OCI-LY1 (cell line): Measurements from ENCODE around the gene SPATA1.
A peak's percentile ranks its signal among the peaks of the same experiment; 100 is the strongest.
"Not testable (repeated sequence)": the region's sequence is repeated elsewhere in the genome, so short reads cannot be mapped to it uniquely, and the experiment has no call there.

Experiments
- H2AFZ ChIP-seq: fragments of 200-600 bp; sonication (generic), shearing (Covaris generic); 2 replicates; pipeline ENCODE4 v1.6.0; 2014; ENCODE audit warnings: antibody characterized with exemption, mild to moderate bottlenecking, low read length
- H3F3A ChIP-seq: fragments of 200-600 bp; sonication (generic), shearing (Covaris generic); 2 replicates; pipeline ENCODE4 v1.6.0; 2014; ENCODE audit warnings: mild to moderate bottlenecking, antibody characterized with exemption, low read length, moderate library complexity; ENCODE audit not compliant: insufficient read depth
- H3K27ac ChIP-seq: fragments of 200-600 bp; sonication (generic); 2 replicates; pipeline ENCODE4 v1.5.1; 2014; ENCODE audit warnings: low read length, mixed run types, mild to moderate bottlenecking, low read depth; ENCODE audit not compliant: poor library complexity, severe bottlenecking
- H3K27me3 ChIP-seq: fragments of 200-600 bp; sonication (generic); 2 replicates; pipeline ENCODE4 v1.6.0; 2014; ENCODE audit warnings: antibody characterized with exemption, mild to moderate bottlenecking, low read length, moderate library complexity; ENCODE audit not compliant: insufficient read depth
- H3K36me3 ChIP-seq: fragments of 200-600 bp; sonication (generic); 2 replicates; pipeline ENCODE4 v1.6.1; 2014; ENCODE audit warnings: mild to moderate bottlenecking, antibody characterized with exemption, low read length, moderate library complexity, mixed read lengths; ENCODE audit not compliant: insufficient read depth
- H3K4me1 ChIP-seq: fragments of 200-600 bp; sonication (generic); 2 replicates; pipeline ENCODE4 v1.5.1; 2014; ENCODE audit warnings: mild to moderate bottlenecking, low read length, moderate library complexity; ENCODE audit not compliant: insufficient read depth, severe bottlenecking
- H3K4me2 ChIP-seq: fragments of 200-600 bp; sonication (generic), shearing (Covaris generic); 2 replicates; pipeline ENCODE4 v1.6.1; 2014; ENCODE audit warnings: low read length
- H3K4me3 ChIP-seq: fragments of 200-600 bp; sonication (generic); 2 replicates; pipeline ENCODE4 v1.5.1; 2014; ENCODE audit warnings: low read length, low read depth, mild to moderate bottlenecking, mixed read lengths; ENCODE audit not compliant: poor library complexity, severe bottlenecking
- H3K79me2 ChIP-seq: fragments of 200-600 bp; shearing (Covaris generic); 2 replicates; pipeline ENCODE4 v1.6.1; 2016; ENCODE audit warnings: mixed run types, low read length, mixed read lengths; ENCODE audit not compliant: insufficient read depth
- H3K9ac ChIP-seq: fragments of 200-600 bp; sonication (generic), shearing (Covaris generic); 2 replicates; pipeline ENCODE4 v1.6.1; 2014; ENCODE audit warnings: mild to moderate bottlenecking, low read length, mixed read lengths
- H3K9me2 ChIP-seq: fragments of 200-600 bp; sonication (generic), shearing (Covaris generic); 2 replicates; pipeline ENCODE4 v1.6.1; 2014; ENCODE audit warnings: low read depth, mild to moderate bottlenecking, low read length, mixed read lengths
- H3K9me3 ChIP-seq: fragments of 200-600 bp; shearing (Covaris generic); 2 replicates; pipeline ENCODE4 v1.6.1; 2014; ENCODE audit warnings: low read length, mixed read lengths
- H4K20me1 ChIP-seq: fragments of 200-600 bp; sonication (generic), shearing (Covaris generic); 2 replicates; pipeline ENCODE4 v1.6.0; 2016; ENCODE audit warnings: mild to moderate bottlenecking, low read length; ENCODE audit not compliant: insufficient read depth
- CTCF ChIP-seq: fragments of 200-600 bp; sonication (generic), shearing (Covaris generic); IDR thresholded peaks from 2 replicates; pipeline ENCODE4 v1.5.1; 2017; ENCODE audit warnings: mild to moderate bottlenecking, antibody characterized with exemption, low read length, moderate library complexity, mixed read lengths
- EZH2 ChIP-seq: fragments of 200-600 bp; sonication (generic), shearing (Covaris generic); IDR thresholded peaks from 2 replicates; pipeline ENCODE4 v1.8.0; 2017; ENCODE audit warnings: borderline replicate concordance, mixed run types, mild to moderate bottlenecking, antibody characterized with exemption, low read length, moderate library complexity, mixed read lengths

SPATA1 gene

DNA sequence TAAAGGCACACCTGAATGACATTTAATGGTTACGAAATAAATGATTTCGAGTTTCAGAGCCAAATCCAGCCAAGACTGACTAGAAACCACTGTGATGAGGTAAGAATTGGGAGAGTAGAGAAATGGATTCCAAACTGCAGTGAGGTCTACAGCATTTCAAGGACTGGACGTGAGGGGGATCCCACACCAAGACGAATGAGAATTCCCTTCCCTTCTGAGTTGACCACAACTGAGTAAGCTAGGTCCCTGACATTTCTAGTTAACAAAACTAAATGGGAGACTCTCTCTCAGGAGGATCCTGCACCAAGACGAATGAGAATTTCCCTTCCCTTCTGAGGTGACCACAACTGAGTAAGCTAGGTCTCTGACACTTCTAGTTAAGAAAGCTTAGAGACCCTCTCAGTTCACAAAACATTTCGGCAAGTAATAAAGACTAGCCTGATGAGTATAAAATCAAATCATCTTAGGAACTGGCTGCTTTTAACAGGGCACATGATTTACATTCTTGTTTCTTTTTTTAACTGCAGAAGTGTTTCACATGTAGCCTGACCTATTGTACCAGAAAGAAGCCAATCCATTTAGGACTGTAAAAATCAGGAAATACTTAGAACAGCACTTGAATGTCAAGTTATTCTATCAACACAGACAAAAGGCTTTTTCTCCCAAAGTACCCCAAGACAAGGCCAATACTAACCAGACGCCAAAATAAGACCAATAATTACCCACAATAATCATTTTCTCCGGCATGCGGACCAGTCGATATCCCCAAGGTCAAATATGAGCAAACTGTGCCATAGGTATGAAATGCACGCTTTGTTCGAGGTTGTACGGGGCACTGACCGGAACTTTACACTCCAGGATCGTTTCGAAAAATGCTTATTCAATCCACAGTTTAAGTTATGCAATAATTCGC, 1.4 kb upstream of the SPATA1 start:
- Histone ChIP-seq H3K36me3 (peaks cover 18% of the 10 kb centered on the region), H3F3A (no peaks in the 10 kb centered on the region), H3K4me3 (peak overlapping the region; percentile 79), H3K9me2 (no peaks in the 10 kb centered on the region), H3K27me3 (no peaks in the 10 kb centered on the region), H3K79me2 (peaks cover 34% of the 10 kb centered on the region), H3K27ac (peak overlapping the region; percentile 29), H3K4me2 (peak overlapping the region; percentile 91), H3K4me1 (peaks cover 35% of the 10 kb centered on the region), H3K9ac (peak overlapping the region; percentile 78), H2AFZ (no peak overlapping the region), H3K9me3 (peaks cover 7% of the 10 kb centered on the region; the same call in 1 of the 2 replicates), H4K20me1 (no peaks in the 10 kb centered on the region)
- TF ChIP-seq CTCF = no peak
- TF ChIP-seq EZH2 = no peak

GRCh38 chr1:84505493-84506001, 639 bp upstream of the SPATA1 start:
- Histone ChIP-seq H3K4me3 (peak overlapping the region; percentile 79), H3K79me2 (peaks cover 34% of the 10 kb centered on the region), H3K9me2 (no peaks in the 10 kb centered on the region), H3K27ac (peak overlapping the region; percentile 29), H2AFZ (no peak overlapping the region), H3K36me3 (peaks cover 11% of the 10 kb centered on the region; the same call in 1 of the 2 replicates), H4K20me1 (no peaks in the 10 kb centered on the region), H3K9ac (peak overlapping the region; percentile 78), H3K4me2 (peak overlapping the region; percentile 91), H3K9me3 (peaks cover 7% of the 10 kb centered on the region; the same call in 1 of the 2 replicates), H3K4me1 (peaks cover 35% of the 10 kb centered on the region), H3F3A (no peaks in the 10 kb centered on the region), H3K27me3 (no peaks in the 10 kb centered on the region)
- TF ChIP-seq EZH2 = no peak
- no peak for TF ChIP-seq CTCF

GRCh38 chr1:84506729-84507453, 705 bp downstream of the SPATA1 start:
- Histone ChIP-seq H3K9me2 (no peaks in the 10 kb centered on the region), H3K9me3 (peaks cover 7% of the 10 kb centered on the region; the same call in 1 of the 2 replicates), H3K27me3 (no peaks in the 10 kb centered on the region), H3K79me2 (peaks cover 34% of the 10 kb centered on the region), H3K36me3 (no peaks in the 10 kb centered on the region), H3K27ac (peak overlapping the region; percentile 82), H3K4me3 (peak overlapping the region; percentile 79), H4K20me1 (no peaks in the 10 kb centered on the region), H3K4me2 (peak overlapping the region; percentile 91), H3F3A (no peaks in the 10 kb centered on the region), H3K4me1 (peaks cover 35% of the 10 kb centered on the region), H2AFZ (peak overlapping the region; percentile 35), H3K9ac (peak overlapping the region; percentile 78)
- TF ChIP-seq EZH2 = no peak
- no peak for TF ChIP-seq CTCF

DNA sequence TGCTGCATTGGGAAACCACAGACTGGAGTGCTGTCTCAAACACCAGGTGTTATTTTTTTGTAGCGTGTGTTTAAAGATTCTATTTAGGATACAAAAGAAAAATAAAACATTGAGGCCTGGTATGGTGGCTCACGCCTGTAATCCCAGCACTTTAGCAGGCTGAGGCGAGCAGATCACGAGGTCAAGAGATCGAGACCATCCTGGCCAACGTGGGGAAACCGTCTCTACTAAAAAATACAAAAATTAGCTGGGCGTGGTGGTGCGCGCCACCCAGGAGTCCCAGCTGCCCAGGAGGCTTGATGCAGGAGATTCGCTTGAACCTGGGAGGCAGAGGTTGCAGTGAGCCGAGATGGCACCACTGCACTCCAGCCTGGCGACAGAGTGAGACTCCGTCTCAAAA, 1.7 kb downstream of the SPATA1 start:
- H3F3A ChIP-seq, H4K20me1 ChIP-seq, H3K9ac ChIP-seq, H2AFZ ChIP-seq, H3K27me3 ChIP-seq, H3K9me2 ChIP-seq, H3K4me3 ChIP-seq, H3K36me3 ChIP-seq, H3K27ac ChIP-seq, H3K9me3 ChIP-seq: not testable (repeated sequence)
- Histone ChIP-seq H3K4me2 (peak overlapping the region; percentile 91), H3K79me2 (peaks cover 27% of the 10 kb centered on the region), H3K4me1 (peaks cover 32% of the 10 kb centered on the region)
